ENCODE data around the gene PTPRC.

PTPRC gene

GRCh38 chr1:198617406-198617805 is 21.4 kb upstream of the PTPRC start:
- DNase-seq, result no peak
- H3K36me3 ChIP-seq, result no peaks in the 10 kb centered on the region
- no peaks in the 10 kb centered on the region for H3K27me3 ChIP-seq
- intact Hi-C loops (cut with DNase I; ENCODE audit: low total_unique reads), result no loop called here
- H3K4me1 ChIP-seq, result no peaks in the 10 kb centered on the region
- no peaks in the 10 kb centered on the region for H3K9me3 ChIP-seq
- no peak overlapping the region for H3K4me3 ChIP-seq
- TF ChIP-seq CTCF (IDR thresholded peaks at IDR 0.05), result no peak
- no peak overlapping the region for H3K27ac ChIP-seq

- Histone ChIP-seq H3K4me1 (no peaks in the 10 kb centered on the region), H3K9me3 (no peaks in the 10 kb centered on the region), H3K36me3 (no peaks in the 10 kb centered on the region), H3K27me3 (no peaks in the 10 kb centered on the region), H3K27ac (no peak overlapping the region), H3K4me3 (no peak overlapping the region)
- no peak for DNase-seq
- no peak for TF ChIP-seq CTCF (IDR thresholded peaks at IDR 0.05)
- intact Hi-C loops (cut with DNase I; ENCODE audit: low total_unique reads), result no loop called here
These were observed 19.3 kb upstream of the PTPRC start for GRCh38 chr1:198619375-198620140.

- no peaks in the 10 kb centered on the region for H3K27me3 ChIP-seq
- H3K36me3 ChIP-seq, result no peaks in the 10 kb centered on the region
- H3K27ac ChIP-seq, result no peak overlapping the region
- DNase-seq, result no peak
- H3K4me3 ChIP-seq, result no peak overlapping the region
- intact Hi-C loops (cut with DNase I; ENCODE audit: low total_unique reads), result no loop called here
- no peaks in the 10 kb centered on the region for H3K9me3 ChIP-seq
- TF ChIP-seq CTCF (IDR thresholded peaks at IDR 0.05), result no peak
- no peaks in the 10 kb centered on the region for H3K4me1 ChIP-seq
These were observed 18.6 kb upstream of the PTPRC start for GRCh38 chr1:198620218-198620617.

- Histone ChIP-seq H3K36me3 (no peaks in the 10 kb centered on the region), H3K4me3 (no peak overlapping the region), H3K4me1 (no peaks in the 10 kb centered on the region), H3K27me3 (no peaks in the 10 kb centered on the region), H3K27ac (no peak overlapping the region), H3K9me3 (no peaks in the 10 kb centered on the region)
- TF ChIP-seq CTCF (IDR thresholded peaks at IDR 0.05), result no peak
- intact Hi-C loops (cut with DNase I; ENCODE audit: low total_unique reads), result no loop called here
- no peak for DNase-seq
These were observed 17.7 kb upstream of the PTPRC start for GRCh38 chr1:198620951-198621824.

- no peak for TF ChIP-seq CTCF (IDR thresholded peaks at IDR 0.05)
- H3K36me3 ChIP-seq, result no peaks in the 10 kb centered on the region
- no peaks in the 10 kb centered on the region for H3K27me3 ChIP-seq
- intact Hi-C loops (cut with DNase I; ENCODE audit: low total_unique reads), result no loop called here
- no peak overlapping the region for H3K27ac ChIP-seq
- H3K9me3 ChIP-seq, result no peaks in the 10 kb centered on the region
- DNase-seq, result no peak
- no peaks in the 10 kb centered on the region for H3K4me1 ChIP-seq
- no peak overlapping the region for H3K4me3 ChIP-seq
These were observed 16.8 kb upstream of the PTPRC start for GRCh38 chr1:198622001-198622400.
